HG03159 (cell line): ENCODE results near the gene LYSMD1.

Experiments used
- ATAC-seq: cut with Tn5 transposase; IDR thresholded peaks from one replicate; pipeline ENCODE4 v1.9.1; 2021; ENCODE audit warnings: mild to moderate bottlenecking, moderate library complexity; ENCODE audit not compliant: unreplicated experiment

The LYSMD1 gene

GRCh38 chr1:151143057-151143435 lies 22.7 kb downstream of the LYSMD1 start:
- ATAC-seq: no peak

DNA sequence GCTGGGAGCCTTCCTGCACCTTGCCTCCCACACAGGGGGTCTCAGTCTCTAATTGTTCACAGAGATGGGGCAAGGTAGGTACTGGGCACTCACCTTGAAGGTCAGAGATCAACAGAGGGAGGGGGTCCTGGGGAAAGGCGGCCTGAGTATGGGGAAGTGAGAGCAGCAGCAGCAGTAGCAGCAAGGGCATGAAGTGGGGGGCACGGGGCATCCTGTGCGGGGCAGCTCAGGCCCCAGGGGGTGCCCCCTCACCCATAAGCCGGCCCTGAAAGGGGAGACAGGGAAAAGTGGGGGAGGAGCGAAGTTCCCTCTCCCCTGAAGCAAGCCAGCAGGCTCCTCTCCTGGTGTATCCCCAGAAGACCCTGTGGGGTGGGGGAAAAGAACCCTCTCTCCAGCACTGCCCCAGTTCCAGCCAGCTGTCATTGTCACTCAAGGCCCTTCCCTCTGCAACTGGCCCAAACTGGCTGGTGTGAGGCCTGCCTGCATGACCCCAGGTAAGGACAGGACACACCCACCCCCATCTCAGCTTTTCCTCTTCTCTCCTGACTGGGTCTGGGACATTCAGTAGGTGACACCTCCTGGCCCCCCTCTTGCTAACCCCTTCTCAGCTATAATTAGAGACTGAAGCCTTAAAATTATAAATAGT lies 23.2 kb downstream of the LYSMD1 start:
- no peak for ATAC-seq

DNA sequence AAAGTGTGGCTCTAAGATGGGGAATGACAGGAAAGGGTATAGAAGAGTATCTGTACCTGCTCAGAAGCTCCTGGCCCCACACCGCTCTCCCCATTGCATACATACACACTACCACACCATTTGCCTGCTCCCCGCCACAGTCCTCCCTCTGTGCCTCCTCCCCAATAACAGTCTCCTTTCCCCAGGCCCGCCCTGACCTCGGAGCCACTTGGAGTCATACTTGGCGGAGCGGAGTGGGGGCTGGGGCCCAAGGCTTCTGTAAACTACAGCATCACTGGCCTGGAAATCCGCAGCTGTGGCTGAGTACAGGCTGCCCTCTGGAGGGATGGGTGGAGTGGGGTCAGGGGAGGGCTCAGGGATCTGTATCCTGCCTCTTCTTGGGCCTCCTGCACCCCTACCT lies 27.9 kb downstream of the LYSMD1 start:
- no peak for ATAC-seq

- ATAC-seq: no peak
Observed at GRCh38 chr1:151135433-151136385, 30.0 kb downstream of the LYSMD1 start.

DNA sequence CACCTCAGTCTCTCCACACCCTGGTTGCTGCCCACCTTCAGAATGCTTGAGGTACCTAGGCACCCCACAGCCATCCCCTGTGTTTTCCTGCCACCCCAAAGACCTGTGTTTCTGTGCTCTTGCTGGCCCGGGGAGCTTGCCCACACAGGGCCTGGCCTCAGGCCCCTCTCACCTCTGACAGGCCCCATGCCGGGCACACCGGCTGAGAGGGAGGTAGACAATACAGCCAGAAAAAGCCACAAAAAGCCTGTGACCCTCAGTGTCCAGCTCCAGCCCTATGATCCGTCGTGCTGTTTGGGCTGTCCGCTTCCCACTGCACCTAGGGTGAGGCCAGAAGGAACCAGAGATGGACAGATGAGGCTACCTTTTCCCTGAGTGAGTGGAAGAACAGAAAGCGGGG lies 30.7 kb downstream of the LYSMD1 start:
- no peak for ATAC-seq

- ATAC-seq: no peak
Observed at GRCh38 chr1:151134396-151134795, 31.3 kb downstream of the LYSMD1 start.

DNA sequence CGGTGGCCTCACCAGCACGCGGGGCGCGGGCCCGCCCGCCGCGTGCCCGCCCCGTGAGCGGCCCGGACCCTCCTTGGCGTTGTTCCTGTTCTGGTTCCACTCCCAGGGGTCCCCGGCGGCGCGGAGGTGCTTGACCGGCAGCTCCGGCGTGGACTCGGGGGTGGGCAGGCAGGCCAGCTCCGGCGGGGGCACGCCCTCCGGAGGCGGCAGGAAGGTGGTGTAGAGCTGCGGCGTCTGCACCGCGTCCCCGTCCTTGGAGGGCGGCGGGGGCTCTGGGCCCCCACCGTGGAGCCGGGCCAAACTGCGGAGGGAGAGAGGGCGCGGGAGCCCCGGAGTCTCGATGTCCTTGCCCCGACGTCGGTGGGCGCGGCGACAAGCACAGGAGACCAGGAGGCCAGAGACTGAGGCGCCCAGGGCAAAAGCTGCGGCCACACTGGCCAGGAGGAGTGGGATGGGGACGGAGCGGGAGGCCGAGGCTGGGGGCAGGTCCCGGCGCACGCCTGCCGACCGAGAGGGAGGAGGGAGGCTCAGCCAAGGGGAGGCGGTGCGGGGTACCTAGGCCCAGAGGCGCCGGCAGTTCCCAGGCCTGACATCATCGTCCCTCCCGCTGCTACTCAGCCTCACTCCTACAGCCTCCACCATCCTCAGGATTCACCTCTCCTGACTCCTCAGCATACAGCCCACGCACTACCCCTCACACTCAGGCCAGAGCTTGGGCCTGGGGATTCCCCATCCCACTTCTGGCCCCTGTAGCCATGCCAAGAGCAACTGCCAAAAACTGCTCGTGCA lies 32.5 kb downstream of the LYSMD1 start:
- no peak for ATAC-seq

- no peak for ATAC-seq
Observed at GRCh38 chr1:151132335-151133017, 33.2 kb downstream of the LYSMD1 start.

- no peak for ATAC-seq
Observed at GRCh38 chr1:151131701-151132334, 33.9 kb downstream of the LYSMD1 start.

- ATAC-seq: peak; percentile 88
Observed at GRCh38 chr1:151130987-151131586, 34.6 kb downstream of the LYSMD1 start.

DNA sequence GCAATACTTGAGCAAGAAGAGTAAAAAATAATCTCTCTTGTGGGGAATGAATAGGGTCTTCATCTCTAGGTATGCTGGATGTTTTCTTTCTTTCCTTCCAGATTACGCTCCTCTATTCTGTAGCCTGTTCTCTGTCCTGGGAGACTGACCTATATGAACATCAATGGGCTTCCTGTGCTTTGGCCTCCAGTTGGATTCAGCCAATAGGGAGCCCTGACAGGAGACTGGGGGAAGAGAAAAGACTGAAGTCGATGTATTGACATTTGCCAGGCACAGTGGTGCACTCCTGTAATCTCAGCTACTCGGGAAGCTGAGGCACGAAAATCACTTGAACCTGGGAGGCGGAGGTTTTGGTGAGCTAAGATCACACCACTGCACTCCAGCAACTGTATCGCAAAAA lies 36.9 kb downstream of the LYSMD1 start:
- no peak for ATAC-seq

DNA sequence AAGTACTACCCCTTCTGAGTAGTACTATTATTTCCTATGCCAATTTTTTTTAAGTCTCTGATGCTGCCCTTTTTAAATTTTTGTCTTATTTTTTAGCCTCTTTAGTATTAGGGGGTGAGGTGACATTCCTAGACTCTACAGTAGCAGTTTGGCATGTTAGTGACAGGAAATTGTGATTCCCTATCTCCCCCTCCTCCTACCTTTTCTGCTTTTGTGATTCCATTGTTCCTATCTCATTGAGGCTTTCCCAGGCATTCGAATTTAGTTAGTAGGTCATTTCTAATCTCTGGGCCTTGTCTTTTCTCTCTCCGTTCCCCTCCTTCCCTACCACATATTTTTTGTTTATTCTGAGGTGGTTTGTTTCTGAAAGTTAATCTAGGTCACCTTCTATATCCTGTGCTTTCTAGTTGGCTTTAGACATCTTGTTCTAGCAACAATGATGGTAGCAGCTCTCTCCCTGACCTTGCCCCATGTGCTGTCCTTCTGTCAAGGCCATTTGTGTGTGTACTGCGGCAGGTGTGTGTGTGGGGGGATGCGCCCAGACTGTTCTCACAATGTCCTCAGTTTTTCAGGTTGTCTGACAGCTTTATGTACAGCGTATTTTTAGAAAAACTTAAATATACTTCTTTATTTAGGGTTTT lies 40.8 kb downstream of the LYSMD1 start:
- ATAC-seq: no peak

DNA sequence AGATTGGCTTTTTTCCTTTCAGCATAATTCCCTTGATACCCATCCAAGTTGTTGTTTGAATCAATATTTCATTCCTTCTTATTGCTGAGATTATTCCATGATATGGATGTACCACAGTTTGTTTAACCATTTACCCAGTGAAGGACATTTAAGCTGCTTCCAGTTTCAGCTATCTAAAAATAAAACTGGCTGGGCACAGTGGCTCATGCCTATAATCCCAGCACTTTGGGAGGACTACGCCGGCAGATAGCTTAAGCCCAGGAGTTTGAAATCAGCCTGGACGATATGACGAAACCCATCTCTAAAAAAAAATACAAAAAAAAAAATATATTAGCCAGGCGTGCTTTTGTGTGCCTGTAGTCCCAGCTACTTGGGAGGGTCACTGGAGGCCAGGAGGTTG lies 51.8 kb downstream of the LYSMD1 start:
- ATAC-seq: no peak
